Thoracic aorta (tissue), 2 donors: ENCODE results near the gene SNED1. TPM values are rescaled to one million over a fixed set of nuclear protein-coding genes. Genes with fewer than 3 reads are reported as not detected.

Experiments used
- ATAC-seq: fragments of 150-250 bp; one replicate; pipeline ENCODE4 v1.8.0; 2017; ENCODE audit warnings: low read depth; ENCODE audit not compliant: insufficient number of reproducible peaks, low FRiP score
- DNase-seq: peaks from one replicate; pipeline ENCODE4 v3.0.0-alpha.2; 2020; ENCODE audit warnings: low spot score
- H3K27ac ChIP-seq, 2 donors: fragments of 200-600 bp; sonication (generic); 1 replicate in 1 of 2; 2 replicates in 1 of 2; pipeline ENCODE4 v1.5.1; 2016; ENCODE audit warnings: mild to moderate bottlenecking in 2 of 2, moderate library complexity in 2 of 2
- H3K27me3 ChIP-seq: fragments of 200-600 bp; sonication (generic); replicated peaks from 2 replicates; pipeline ENCODE4 v1.6.0; 2016; ENCODE audit warnings: mild to moderate bottlenecking; ENCODE audit not compliant: insufficient read depth
- H3K36me3 ChIP-seq: fragments of 200-600 bp; sonication (generic); one replicate; pipeline ENCODE4 v1.5.1; 2016
- H3K4me1 ChIP-seq, 2 donors: fragments of 200-600 bp; sonication (generic); 1 replicate in 1 of 2; 2 replicates in 1 of 2; pipeline versions ENCODE4 v1.5.1 to v1.6.0; 2016; ENCODE audit warnings: low read depth in 2 of 2, mild to moderate bottlenecking in 1 of 2; ENCODE audit not compliant: control insufficient read depth in 1 of 2
- H3K4me3 ChIP-seq: fragments of 200-600 bp; sonication (generic); 2 replicates; pipeline ENCODE4 v1.5.1; 2016; ENCODE audit warnings: mild to moderate bottlenecking
- H3K9me3 ChIP-seq: fragments of 200-600 bp; sonication (generic); 2 replicates; pipeline ENCODE4 v1.5.1; 2016
- CTCF ChIP-seq: fragments of 200-600 bp; sonication (generic); IDR thresholded peaks from one replicate; pipeline ENCODE4 v1.5.1; 2019; ENCODE audit warnings: antibody characterized with exemption
- total RNA-seq, 2 donors: library from RNA; depleted of rRNA; stranded (reverse); fragments of >200 nt; gene quantifications; one replicate each; pipeline versions ENCODE4 v1.1.0 to v1.2.3, GENCODE V29; 2016

The SNED1 gene
- total RNA-seq, 2 donors from 2014 or later, result 133 to 206 TPM

GRCh38 chr2:241049739-241050623 is 51.6 kb downstream of the SNED1 start:
- H3K4me1 ChIP-seq, result no peaks in the 10 kb centered on the region
- no peak overlapping the region for H3K27ac ChIP-seq
- no peak overlapping the region for H3K4me3 ChIP-seq
- H3K27me3 ChIP-seq, result no peaks in the 10 kb centered on the region
- peaks cover 53% of the 10 kb centered on the region for H3K36me3 ChIP-seq
- no peak for TF ChIP-seq CTCF
- ATAC-seq (no peak), DNase-seq (no peak)
- no peaks in the 10 kb centered on the region for H3K9me3 ChIP-seq

GRCh38 chr2:241050624-241051577 is 52.5 kb downstream of the SNED1 start:
- Histone ChIP-seq H3K27me3 (no peaks in the 10 kb centered on the region), H3K36me3 (peaks cover 53% of the 10 kb centered on the region), H3K9me3 (no peaks in the 10 kb centered on the region), H3K4me1 (no peaks in the 10 kb centered on the region), H3K27ac (no peak overlapping the region), H3K4me3 (no peak overlapping the region)
- ATAC-seq, result no peak
- DNase-seq, result no peak
- TF ChIP-seq CTCF, result no peak

- Histone ChIP-seq H3K4me3 (no peak overlapping the region), H3K9me3 (no peaks in the 10 kb centered on the region), H3K27me3 (no peaks in the 10 kb centered on the region), H3K36me3 (peaks cover 53% of the 10 kb centered on the region), H3K4me1 (no peaks in the 10 kb centered on the region), H3K27ac (no peak overlapping the region)
- DNase-seq, result no peak
- ATAC-seq, result no peak
- no peak for TF ChIP-seq CTCF
These were observed 53.4 kb downstream of the SNED1 start for GRCh38 chr2:241051578-241052487.

GRCh38 chr2:241052677-241053360 is 54.4 kb downstream of the SNED1 start:
- Histone ChIP-seq H3K27ac (no peak overlapping the region), H3K4me3 (no peak overlapping the region), H3K9me3 (no peaks in the 10 kb centered on the region), H3K4me1 (no peaks in the 10 kb centered on the region), H3K36me3 (peaks cover 53% of the 10 kb centered on the region), H3K27me3 (no peaks in the 10 kb centered on the region)
- no peak for TF ChIP-seq CTCF
- DNase-seq (no peak), ATAC-seq (no peak)
